ENCODE data around the gene OR10G2. TPM values are rescaled to one million over a fixed set of nuclear protein-coding genes. Genes with fewer than 3 reads are reported as not detected.
"Not testable (repeated sequence)": the region's sequence is repeated elsewhere in the genome, so short reads cannot be mapped to it uniquely, and the experiment has no call there.

OR10G2 gene
- total RNA-seq, 1 donor from 2014 or later: not detected

GRCh38 chr14:21617614-21618013 is 17.1 kb downstream of the OR10G2 start:
- TF ChIP-seq CTCF (IDR thresholded peaks at IDR 0.05; ENCODE audit: insufficient read depth, low read length, poor library complexity, severe bottlenecking): no peak
- Histone ChIP-seq H3K36me3 (ENCODE audit: control insufficient read depth, insufficient read depth, low read length) (no peaks in the 10 kb centered on the region), H3K27me3 (ENCODE audit: control insufficient read depth, insufficient read depth, low read length) (no peaks in the 10 kb centered on the region), H3K4me3 (ENCODE audit: low read depth, low read length) (no peak overlapping the region)
- no peak for DNase-seq (ENCODE audit: low read depth)

- no peak for DNase-seq (ENCODE audit: low read depth)
- Histone ChIP-seq H3K27me3 (ENCODE audit: control insufficient read depth, insufficient read depth, low read length) (no peaks in the 10 kb centered on the region), H3K4me3 (ENCODE audit: low read depth, low read length) (no peak overlapping the region), H3K36me3 (ENCODE audit: control insufficient read depth, insufficient read depth, low read length) (no peaks in the 10 kb centered on the region)
- no peak for TF ChIP-seq CTCF (IDR thresholded peaks at IDR 0.05; ENCODE audit: insufficient read depth, low read length, poor library complexity, severe bottlenecking)
Measured at GRCh38 chr14:21614240-21614639, 20.5 kb downstream of the OR10G2 start.

- Histone ChIP-seq H3K27me3 (ENCODE audit: control insufficient read depth, insufficient read depth, low read length) (no peaks in the 10 kb centered on the region), H3K4me3 (ENCODE audit: low read depth, low read length) (no peak overlapping the region), H3K36me3 (ENCODE audit: control insufficient read depth, insufficient read depth, low read length) (no peaks in the 10 kb centered on the region)
- no peak for TF ChIP-seq CTCF (IDR thresholded peaks at IDR 0.05; ENCODE audit: insufficient read depth, low read length, poor library complexity, severe bottlenecking)
- DNase-seq (ENCODE audit: low read depth): no peak
Measured at GRCh38 chr14:21612324-21612723, 22.4 kb downstream of the OR10G2 start.

GRCh38 chr14:21602181-21602580 is 32.6 kb downstream of the OR10G2 start:
- DNase-seq (ENCODE audit: low read depth); H3K27me3 ChIP-seq (ENCODE audit: control insufficient read depth, insufficient read depth, low read length); H3K4me3 ChIP-seq (ENCODE audit: low read depth, low read length); H3K36me3 ChIP-seq (ENCODE audit: control insufficient read depth, insufficient read depth, low read length): not testable (repeated sequence)

- Histone ChIP-seq H3K36me3 (ENCODE audit: control insufficient read depth, insufficient read depth, low read length) (no peaks in the 10 kb centered on the region), H3K27me3 (ENCODE audit: control insufficient read depth, insufficient read depth, low read length) (peaks cover 2% of the 10 kb centered on the region), H3K4me3 (ENCODE audit: low read depth, low read length) (no peak overlapping the region)
- DNase-seq (ENCODE audit: low read depth): no peak
- TF ChIP-seq CTCF (IDR thresholded peaks at IDR 0.05; ENCODE audit: insufficient read depth, low read length, poor library complexity, severe bottlenecking): no peak
Measured at GRCh38 chr14:21589317-21589716, 45.4 kb downstream of the OR10G2 start.

Other genes with a start within 250 kb of the OR10G2 start
- gene CHD8, start 178.8 kb downstream of the OR10G2 start, total RNA-seq: 60.6 and 88.7 TPM in 2 replicates
- 27.5 and 29.5 TPM in 2 replicates for gene RAB2B, start 158.0 kb downstream of the OR10G2 start, total RNA-seq
- gene TOX4, start 157.7 kb downstream of the OR10G2 start, total RNA-seq: 67.4 and 84.5 TPM in 2 replicates
- gene METTL3, start 123.6 kb downstream of the OR10G2 start, total RNA-seq: 37.7 and 40.4 TPM in 2 replicates
- gene SALL2, start 108.6 kb downstream of the OR10G2 start, total RNA-seq: 14.2 and 17.1 TPM in 2 replicates
- gene OR10G3, start 54.9 kb downstream of the OR10G2 start, total RNA-seq: not detected in 2 replicates
- gene OR4E2, start 18.9 kb upstream of the OR10G2 start, total RNA-seq: not detected in 2 replicates
- not detected in 2 replicates for gene OR4E1, start 38.9 kb upstream of the OR10G2 start, total RNA-seq